ENCODE results near the gene TMTC4.
A peak's percentile ranks its signal among the peaks of the same experiment; 100 is the strongest.
"Not testable (repeated sequence)": the region's sequence is repeated elsewhere in the genome, so short reads cannot be mapped to it uniquely, and the experiment has no call there.

Gene TMTC4

DNA sequence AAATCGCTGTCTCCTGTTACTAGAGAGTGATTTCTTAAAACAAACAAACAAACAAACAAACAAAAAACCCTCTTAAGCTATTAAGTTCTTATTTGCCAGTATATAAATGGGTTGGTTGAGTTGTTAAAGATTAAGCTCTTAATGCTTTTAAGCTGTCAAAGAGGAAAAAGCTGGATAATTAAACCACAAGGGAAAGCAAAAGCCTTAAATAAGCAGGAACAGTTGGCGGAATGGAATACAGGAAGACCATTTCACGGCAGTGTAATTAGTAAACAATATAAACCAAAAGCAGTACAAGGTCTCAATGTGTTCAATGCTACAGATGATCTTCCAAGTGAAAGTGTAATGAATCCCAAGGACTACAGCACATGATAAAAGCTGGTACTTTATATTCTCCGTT, 53.8 kb downstream of the TMTC4 start:
- TF ChIP-seq TAF1 (IDR thresholded peaks at IDR 0.05; ENCODE audit: borderline replicate concordance, low read depth, low read length) (no peak), POLR2A (IDR thresholded peaks at IDR 0.05; ENCODE audit: low read depth, low read length) (no peak), POLR2AphosphoS5 (IDR thresholded peaks at IDR 0.05; ENCODE audit: low read depth, low read length) (no peak)
- DNase-seq (ENCODE audit: insufficient read length) = no peak
- FAIRE-seq = no peak

DNA sequence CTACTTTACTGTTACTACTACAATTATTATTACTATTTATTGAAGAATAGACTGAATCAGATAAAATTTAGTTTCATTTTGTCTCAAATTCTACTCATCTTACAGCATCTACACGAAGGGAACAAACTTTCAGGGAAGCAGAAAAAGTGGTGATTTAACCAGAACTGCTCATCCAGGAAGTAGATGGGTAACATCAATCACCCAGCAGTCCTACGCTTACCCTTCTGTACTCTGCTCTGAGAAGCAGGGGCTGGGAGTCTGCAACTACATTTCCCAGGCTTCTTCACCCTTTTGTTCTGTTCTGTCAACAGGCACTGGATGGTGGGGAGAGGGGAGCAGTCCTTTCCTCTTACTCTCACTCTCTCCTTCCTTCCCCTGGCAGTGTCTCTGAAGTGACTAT, 54.7 kb downstream of the TMTC4 start:
- no peak for FAIRE-seq
- TF ChIP-seq TAF1 (IDR thresholded peaks at IDR 0.05; ENCODE audit: borderline replicate concordance, low read depth, low read length) (no peak), POLR2A (IDR thresholded peaks at IDR 0.05; ENCODE audit: low read depth, low read length) (no peak), POLR2AphosphoS5 (IDR thresholded peaks at IDR 0.05; ENCODE audit: low read depth, low read length) (no peak)

DNA sequence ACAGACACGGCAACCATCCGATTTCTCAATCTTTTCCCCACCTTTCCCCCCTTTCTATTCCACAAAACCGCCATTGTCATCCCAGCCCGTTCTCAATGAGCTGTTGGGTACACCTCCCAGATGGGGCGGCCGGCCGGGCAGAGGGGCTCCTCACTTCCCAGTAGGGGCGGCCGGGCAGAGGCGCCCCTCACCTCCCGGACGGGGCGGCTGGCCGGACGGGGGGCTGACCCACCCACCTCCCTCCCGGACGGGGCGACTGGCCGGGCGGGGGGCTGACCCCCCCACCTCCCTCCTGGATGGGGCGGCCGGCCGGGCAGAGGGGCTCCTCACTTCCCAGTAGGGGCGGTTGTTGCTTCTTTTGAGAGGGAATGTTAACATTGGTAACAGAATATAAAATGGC, 55.7 kb downstream of the TMTC4 start:
- not testable (repeated sequence) for DNase-seq (ENCODE audit: insufficient read length); FAIRE-seq

More for the DNA sequence above, 54.7 kb downstream of the TMTC4 start:
- no peak for DNase-seq (ENCODE audit: insufficient read length)

DNA sequence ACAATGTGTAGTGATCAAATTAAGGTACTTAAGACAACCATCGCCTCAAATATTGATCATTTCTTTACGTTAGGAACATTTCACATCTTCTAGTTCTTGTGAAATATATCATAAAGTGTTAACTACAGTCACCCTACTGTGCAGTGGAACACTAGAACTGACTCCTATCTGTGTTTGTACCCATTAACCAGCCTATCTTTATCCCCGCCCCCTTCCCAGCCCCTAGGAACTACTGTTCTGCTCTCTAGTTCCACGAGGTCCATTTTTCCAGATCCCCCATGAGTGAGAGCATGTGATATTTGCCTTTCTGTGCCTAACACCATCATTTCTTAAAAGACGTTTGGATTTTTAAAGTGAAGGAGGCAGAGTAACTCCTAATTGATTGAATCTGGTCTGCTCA, 61.6 kb downstream of the TMTC4 start:
- TF ChIP-seq TAF1 (IDR thresholded peaks at IDR 0.05; ENCODE audit: borderline replicate concordance, low read depth, low read length) = no peak
- no peak for TF ChIP-seq POLR2AphosphoS5 (IDR thresholded peaks at IDR 0.05; ENCODE audit: low read depth, low read length)
- TF ChIP-seq POLR2A (IDR thresholded peaks at IDR 0.05; ENCODE audit: low read depth, low read length) = no peak
- FAIRE-seq (peak; percentile 61), DNase-seq (ENCODE audit: insufficient read length) (no peak)

DNA sequence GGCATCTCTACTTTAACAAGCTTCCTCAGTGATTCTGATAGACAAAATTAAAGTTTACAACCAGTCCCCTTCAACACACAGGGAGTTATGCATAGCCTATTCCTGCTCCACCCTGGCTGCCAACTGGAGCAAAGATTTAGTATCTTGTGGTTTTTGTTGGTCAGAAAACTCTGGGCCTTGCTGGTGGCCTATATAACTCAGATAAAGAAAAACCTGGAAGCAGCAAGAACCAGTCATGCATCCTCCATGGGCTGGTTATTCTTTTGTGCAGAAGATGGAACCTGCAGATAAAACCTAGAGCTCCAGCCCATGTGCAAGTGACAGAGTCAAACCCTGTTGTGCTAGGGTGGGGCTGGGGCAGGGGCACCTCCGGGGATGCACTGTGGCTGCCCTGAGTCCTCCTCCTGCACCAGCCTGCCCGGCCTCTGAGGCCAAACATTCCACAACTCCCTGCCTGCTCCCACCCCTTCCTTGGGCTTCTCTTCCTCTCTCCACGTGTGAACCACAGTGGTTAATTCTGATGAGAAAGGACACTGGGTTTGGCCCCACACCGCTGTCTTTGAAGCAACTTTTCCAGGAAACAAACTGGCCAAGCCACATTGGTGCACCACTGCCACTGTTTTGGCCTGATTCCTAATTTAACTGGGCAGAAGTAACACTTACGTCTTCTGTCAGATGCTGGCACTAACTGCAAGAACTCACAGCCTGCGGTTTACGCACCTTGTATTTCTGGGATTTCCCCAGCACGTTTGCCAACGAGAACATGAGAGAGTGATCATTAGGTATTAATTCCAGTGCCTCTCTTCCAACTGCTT, 62.7 kb downstream of the TMTC4 start:
- FAIRE-seq (peak; percentile 48), DNase-seq (ENCODE audit: insufficient read length) (no peak)
- TF ChIP-seq TAF1 (IDR thresholded peaks at IDR 0.05; ENCODE audit: borderline replicate concordance, low read depth, low read length) (no peak), POLR2AphosphoS5 (IDR thresholded peaks at IDR 0.05; ENCODE audit: low read depth, low read length) (no peak), POLR2A (IDR thresholded peaks at IDR 0.05; ENCODE audit: low read depth, low read length) (no peak)

DNA sequence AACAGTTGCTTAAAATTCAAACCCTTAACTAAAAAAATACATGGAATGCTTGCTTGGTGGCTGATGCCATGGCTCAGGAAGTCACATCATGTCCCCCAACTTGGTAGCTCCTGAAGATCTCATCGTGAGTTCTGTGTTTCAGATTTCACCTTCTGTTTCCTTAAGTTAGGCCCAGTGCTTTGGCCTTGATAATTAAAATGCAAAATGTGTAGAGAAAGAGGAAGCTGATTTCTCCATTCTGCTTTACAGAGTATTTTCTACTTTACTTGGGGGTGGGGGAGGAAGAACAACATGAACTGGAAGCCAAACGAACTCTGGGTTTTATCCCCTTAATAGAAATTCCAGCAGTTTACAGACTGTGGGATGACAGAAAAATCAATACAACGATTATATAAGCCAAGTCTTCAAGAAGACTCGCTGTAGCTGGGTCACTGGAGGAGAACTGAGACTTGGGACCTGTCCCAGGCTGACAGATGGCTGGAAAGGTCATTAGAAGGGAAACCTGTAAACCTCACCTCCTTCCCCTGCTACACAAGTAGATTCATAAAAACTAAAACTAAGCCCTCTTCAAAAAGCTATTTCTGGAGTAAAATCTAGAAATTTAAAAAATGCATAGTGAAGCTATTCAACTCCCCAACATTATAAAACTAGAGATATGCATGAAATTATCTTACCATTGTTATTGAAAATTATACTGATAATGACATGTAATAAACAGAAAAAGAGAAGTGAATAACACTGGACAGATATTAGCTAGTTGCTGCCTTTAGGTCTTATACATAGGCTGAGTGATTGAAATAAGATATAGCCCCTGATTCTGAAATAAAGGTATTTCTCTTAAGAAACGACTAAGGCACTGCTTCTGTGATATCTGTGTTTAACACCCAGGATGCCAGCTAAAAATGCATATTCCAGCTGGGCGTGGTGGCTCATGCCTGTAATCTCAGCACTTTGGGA, 63.9 kb downstream of the TMTC4 start:
- FAIRE-seq = peak; percentile 36
- TF ChIP-seq TAF1 (IDR thresholded peaks at IDR 0.05; ENCODE audit: borderline replicate concordance, low read depth, low read length) (no peak), POLR2AphosphoS5 (IDR thresholded peaks at IDR 0.05; ENCODE audit: low read depth, low read length) (no peak), POLR2A (IDR thresholded peaks at IDR 0.05; ENCODE audit: low read depth, low read length) (no peak)
- no peak for DNase-seq (ENCODE audit: insufficient read length)

DNA sequence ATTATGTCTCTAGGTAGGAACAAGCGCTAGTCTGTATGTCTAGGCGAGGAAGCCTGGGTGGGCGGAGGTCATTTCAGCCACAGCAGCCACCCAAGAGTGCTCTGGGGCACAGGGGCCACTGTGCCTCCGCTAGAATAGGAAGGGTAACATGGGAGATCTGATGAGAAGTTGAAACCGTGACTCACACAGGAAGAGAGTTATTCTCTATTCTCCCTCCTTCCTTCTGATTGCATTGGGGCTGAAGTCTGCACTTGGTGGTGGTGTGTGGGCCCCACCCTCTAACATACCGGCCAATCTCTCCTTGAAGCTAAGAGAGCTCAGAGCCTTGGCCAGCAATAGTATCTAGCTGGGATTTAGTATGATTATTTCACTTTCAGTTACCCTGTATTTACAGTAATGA, 65.7 kb downstream of the TMTC4 start:
- TF ChIP-seq POLR2A (IDR thresholded peaks at IDR 0.05; ENCODE audit: low read depth, low read length) (no peak), TAF1 (IDR thresholded peaks at IDR 0.05; ENCODE audit: borderline replicate concordance, low read depth, low read length) (no peak), POLR2AphosphoS5 (IDR thresholded peaks at IDR 0.05; ENCODE audit: low read depth, low read length) (no peak)
- peak; percentile 35 for DNase-seq (ENCODE audit: insufficient read length)
- peak; percentile 92 for FAIRE-seq

DNA sequence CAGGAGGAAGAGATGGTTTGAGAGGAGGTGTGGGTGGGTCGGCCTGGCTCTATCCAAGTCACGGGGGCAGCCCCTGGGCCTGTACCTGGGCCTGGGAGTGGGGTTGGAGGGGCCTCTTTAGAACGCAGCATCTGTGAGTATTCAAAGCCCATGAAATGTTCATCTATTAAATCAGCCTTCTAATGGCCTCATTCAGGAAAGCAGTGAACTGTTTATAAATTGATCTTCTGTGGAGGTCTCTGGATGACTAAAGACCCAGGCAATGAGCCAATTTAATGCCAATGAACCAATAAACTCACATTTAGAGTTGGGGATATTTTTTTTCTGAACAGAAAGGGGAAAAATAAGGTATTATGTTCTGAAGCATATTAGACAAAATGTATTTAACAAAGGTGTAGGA, 66.1 kb downstream of the TMTC4 start:
- no peak for TF ChIP-seq POLR2A (IDR thresholded peaks at IDR 0.05; ENCODE audit: low read depth, low read length)
- no peak for TF ChIP-seq TAF1 (IDR thresholded peaks at IDR 0.05; ENCODE audit: borderline replicate concordance, low read depth, low read length)
- no peak for TF ChIP-seq POLR2AphosphoS5 (IDR thresholded peaks at IDR 0.05; ENCODE audit: low read depth, low read length)
- DNase-seq (ENCODE audit: insufficient read length) (no peak), FAIRE-seq (peak; percentile 17)

DNA sequence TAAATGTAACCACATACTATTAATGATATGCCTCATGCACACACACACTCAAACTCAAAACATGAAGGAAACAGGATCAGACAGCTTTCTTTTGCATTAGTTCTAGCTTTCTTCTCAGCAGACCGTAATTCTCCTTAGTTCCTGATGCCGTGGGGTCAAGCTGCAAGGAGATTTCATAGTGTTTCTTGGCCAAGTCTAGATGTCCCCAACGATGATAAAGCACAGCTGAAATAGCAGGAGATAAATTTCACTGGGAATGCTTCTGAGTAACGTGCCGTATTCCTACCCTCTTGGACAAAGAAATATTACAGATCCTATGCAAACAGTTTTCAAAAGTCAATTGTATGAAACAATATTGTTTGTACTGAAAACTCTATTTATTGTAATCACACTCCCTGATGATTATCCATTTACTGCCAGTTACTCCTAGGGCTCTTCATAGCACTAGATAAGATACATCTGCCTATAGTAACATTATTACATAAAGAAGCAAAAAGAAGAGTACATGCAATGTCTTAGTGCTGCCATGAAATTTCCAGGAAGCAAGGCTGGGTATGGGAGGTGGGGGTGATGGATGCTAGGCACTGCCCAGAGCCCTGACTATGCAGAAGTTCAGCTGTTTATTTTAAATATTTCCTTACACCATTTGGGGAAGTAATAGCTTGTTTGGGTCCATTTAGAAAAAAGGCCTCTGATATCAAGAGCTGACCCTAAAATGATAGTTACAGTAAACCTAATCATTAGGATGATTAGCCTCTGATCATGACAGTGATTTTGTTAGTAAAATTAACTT, 69.5 kb downstream of the TMTC4 start:
- TF ChIP-seq POLR2A (IDR thresholded peaks at IDR 0.05; ENCODE audit: low read depth, low read length) (no peak), TAF1 (IDR thresholded peaks at IDR 0.05; ENCODE audit: borderline replicate concordance, low read depth, low read length) (no peak), POLR2AphosphoS5 (IDR thresholded peaks at IDR 0.05; ENCODE audit: low read depth, low read length) (no peak)
- FAIRE-seq (no peak), DNase-seq (ENCODE audit: insufficient read length) (no peak)

DNA sequence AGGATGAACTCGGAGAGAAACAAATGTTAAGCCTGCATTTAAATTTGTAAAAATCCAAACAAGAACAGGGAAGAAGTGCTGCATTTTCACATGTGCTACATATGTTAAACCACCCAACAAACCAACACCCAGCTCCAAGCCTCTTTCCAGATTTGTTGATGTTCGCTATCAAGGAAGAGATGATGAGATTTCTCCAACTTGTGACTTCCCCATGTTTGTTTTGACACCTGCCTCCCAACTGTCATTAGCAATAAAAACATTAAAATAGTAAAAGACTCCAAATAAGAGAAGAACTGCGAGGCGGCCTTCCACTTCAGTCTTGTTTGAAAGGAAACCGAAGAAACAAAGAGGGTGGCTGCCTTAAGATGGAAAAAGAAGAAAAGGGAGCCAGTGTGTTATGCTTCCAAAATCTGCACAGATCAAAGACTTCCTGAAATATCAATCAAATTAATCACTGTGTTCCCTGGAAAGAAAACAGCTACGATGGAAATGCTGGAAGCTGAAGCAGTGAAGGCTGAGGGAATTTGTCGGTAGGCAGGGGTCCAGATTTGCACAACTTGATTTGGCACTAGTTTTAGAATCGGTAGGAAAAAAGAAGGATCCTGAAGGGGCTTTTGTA, 72.0 kb downstream of the TMTC4 start:
- TF ChIP-seq POLR2A (IDR thresholded peaks at IDR 0.05; ENCODE audit: low read depth, low read length) = no peak
- TF ChIP-seq POLR2AphosphoS5 (IDR thresholded peaks at IDR 0.05; ENCODE audit: low read depth, low read length) = no peak
- no peak for TF ChIP-seq TAF1 (IDR thresholded peaks at IDR 0.05; ENCODE audit: borderline replicate concordance, low read depth, low read length)
- DNase-seq (ENCODE audit: insufficient read length) (no peak), FAIRE-seq (no peak)

DNA sequence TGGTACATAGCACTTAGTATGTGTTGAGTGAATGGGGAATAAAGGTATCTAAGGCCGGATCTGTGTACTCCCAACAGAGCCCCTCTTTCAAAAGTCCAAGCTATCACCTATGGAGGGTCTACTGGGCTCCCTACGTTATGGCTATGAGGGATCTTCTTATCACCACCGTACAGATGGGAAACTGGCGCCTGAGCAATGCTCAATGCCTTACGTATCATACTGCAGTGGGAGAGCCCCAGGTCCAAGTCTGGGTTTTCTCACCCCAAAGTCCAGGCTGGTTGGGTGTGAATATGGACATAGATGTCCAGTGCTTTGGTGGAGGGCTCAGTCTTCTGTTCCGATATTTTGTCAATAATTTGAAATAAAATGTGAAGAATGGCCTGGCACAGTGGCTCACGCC, 72.9 kb downstream of the TMTC4 start:
- DNase-seq (ENCODE audit: insufficient read length) (no peak), FAIRE-seq (no peak)
- TF ChIP-seq POLR2AphosphoS5 (IDR thresholded peaks at IDR 0.05; ENCODE audit: low read depth, low read length) = no peak
- TF ChIP-seq POLR2A (IDR thresholded peaks at IDR 0.05; ENCODE audit: low read depth, low read length) = no peak
- TF ChIP-seq TAF1 (IDR thresholded peaks at IDR 0.05; ENCODE audit: borderline replicate concordance, low read depth, low read length) = no peak

Data from GM12892 (cell line).